ENCODE data around the gene CAV1.
"Not testable (repeated sequence)": the region's sequence is repeated elsewhere in the genome, so short reads cannot be mapped to it uniquely, and the experiment has no call there.

Gene CAV1

GRCh38 chr7:116524609-116525297, at the start of gene CAV1:
Gene CAV1 (plus strand): TSS chr7:116525036. CDS start chr7:116525063, 27 bp downstream.
- peak; percentile 92 for DNase-seq (ENCODE audit: low spot score)

DNA sequence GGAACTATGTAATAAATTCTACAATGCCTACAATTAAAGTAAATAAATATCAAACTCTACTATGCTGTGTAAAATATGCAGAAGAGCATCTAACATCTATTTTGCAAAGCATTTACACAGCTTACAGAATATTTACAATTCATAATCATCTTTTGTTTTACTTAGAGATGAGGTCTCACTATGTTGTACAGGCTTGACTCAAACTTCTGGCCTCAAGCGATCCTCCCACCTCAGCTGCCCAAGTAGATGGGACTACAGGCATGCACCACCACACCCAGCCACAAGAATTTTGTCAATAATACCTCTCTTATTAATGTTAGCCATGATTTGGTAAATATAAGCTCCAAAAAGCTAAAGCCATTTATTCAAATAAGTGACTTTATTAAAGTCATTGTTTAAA, 47.2 kb upstream of the CAV1 start:
- no peak for DNase-seq (ENCODE audit: low spot score)

GRCh38 chr7:116478834-116479233, 46.0 kb upstream of the CAV1 start:
- no peak for DNase-seq (ENCODE audit: low spot score)

GRCh38 chr7:116483271-116483942, 41.4 kb upstream of the CAV1 start:
- DNase-seq (ENCODE audit: low spot score) = no peak

- not testable (repeated sequence) for DNase-seq (ENCODE audit: low spot score)
These were observed 40.4 kb upstream of the CAV1 start for GRCh38 chr7:116484389-116484788.

DNA sequence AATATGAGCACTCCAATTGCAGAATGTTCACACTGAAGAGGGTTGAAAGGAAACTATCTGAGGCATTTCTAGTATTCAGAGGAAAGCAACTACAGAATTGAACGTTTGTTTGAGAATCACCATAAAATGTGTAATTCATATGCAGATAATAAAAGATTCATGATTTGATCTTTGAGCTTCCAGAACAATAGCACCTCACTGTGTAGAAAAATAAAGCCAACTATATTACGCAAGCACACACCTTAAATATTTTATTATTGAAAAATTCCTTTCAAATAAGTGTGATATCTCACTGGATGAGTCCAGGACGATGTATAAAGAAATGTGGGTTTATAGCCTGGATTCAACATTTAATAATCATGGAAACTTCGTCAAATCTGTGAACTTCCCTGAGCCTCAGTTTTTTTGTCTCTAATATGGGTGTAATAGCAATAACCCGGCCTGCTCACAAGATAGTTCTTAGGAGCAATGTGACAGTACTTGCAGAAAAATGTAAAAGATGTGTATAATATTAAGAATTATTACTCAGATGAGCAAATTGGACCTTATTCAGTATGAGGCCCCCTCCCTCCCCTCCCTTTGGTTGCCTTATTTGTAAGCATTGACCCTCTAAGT, 36.8 kb upstream of the CAV1 start:
- no peak for DNase-seq (ENCODE audit: low spot score)

GRCh38 chr7:116490351-116490750, 34.5 kb upstream of the CAV1 start:
- DNase-seq (ENCODE audit: low spot score) = no peak

GRCh38 chr7:116491887-116492653, 32.8 kb upstream of the CAV1 start:
- DNase-seq (ENCODE audit: low spot score) = no peak

- DNase-seq (ENCODE audit: low spot score) = no peak
These were observed 32.2 kb upstream of the CAV1 start for GRCh38 chr7:116492654-116493109.

- DNase-seq (ENCODE audit: low spot score) = no peak
These were observed 31.4 kb upstream of the CAV1 start for GRCh38 chr7:116493449-116493848.

DNA sequence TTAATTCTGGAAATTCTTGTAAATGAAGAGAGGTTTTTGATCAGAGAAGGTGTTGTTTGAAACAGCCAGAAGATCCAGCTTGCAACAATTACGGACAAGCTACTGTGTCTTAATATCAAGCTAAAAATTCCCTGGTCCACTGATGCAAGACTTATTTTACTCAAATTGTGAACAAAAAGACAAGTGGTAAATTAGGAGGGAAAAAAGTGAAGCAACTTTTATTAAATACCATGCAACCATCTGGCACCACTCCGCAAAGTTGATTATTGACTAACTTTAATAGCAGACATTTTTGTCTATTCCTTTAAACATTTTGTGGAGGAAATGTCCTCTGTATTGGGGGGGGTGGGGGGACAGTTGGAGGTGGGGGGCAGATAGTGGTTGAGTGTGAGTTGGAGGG, 30.4 kb upstream of the CAV1 start:
- no peak for DNase-seq (ENCODE audit: low spot score)

DNA sequence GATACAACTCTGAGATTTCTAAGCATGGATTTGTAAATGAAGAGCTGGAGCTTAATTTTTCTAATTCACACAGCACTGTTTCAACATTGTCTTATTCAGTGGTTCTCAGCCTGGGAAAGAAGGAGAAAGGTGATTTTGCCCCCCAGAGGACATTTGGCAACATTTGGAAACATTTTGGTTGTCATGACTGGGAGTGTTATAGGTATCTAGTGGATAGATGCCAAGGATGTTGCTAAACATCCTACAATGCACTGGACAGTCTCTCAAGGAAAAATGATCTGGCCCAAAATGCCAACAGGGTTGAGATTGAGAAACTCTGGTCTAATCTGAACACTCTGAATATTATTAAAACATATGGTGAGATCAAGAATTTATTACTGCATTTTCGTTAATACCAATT, 29.1 kb upstream of the CAV1 start:
- DNase-seq (ENCODE audit: low spot score) = no peak

GRCh38 chr7:116496653-116497052, 28.2 kb upstream of the CAV1 start:
- DNase-seq (ENCODE audit: low spot score) = no peak

DNA sequence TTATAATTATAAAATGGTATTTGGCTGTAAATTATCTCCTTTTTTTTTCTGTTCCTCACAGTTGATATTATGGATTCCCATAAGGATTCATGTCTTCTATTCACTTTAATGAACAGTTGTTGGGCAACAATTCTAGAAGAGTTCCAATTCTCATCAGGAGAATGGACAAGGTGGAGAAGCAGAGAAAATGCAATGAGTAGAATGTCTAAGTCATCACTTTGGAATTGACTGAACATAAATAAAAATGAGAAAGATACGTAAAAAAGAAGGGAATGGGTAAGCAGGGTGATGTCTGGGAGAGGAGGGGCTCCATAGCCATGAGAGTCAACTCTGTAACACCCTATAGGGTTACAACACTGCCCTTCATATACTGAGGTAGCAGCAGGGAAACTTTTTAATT, 27.1 kb upstream of the CAV1 start:
- DNase-seq (ENCODE audit: low spot score) = no peak

GRCh38 chr7:116499168-116500077, 25.4 kb upstream of the CAV1 start, which contains the start of gene CAV2:
Gene CAV2 (plus strand): TSS chr7:116499738. CDS start chr7:116499782, 44 bp downstream.
- DNase-seq (ENCODE audit: low spot score) = peak; percentile 89

DNA sequence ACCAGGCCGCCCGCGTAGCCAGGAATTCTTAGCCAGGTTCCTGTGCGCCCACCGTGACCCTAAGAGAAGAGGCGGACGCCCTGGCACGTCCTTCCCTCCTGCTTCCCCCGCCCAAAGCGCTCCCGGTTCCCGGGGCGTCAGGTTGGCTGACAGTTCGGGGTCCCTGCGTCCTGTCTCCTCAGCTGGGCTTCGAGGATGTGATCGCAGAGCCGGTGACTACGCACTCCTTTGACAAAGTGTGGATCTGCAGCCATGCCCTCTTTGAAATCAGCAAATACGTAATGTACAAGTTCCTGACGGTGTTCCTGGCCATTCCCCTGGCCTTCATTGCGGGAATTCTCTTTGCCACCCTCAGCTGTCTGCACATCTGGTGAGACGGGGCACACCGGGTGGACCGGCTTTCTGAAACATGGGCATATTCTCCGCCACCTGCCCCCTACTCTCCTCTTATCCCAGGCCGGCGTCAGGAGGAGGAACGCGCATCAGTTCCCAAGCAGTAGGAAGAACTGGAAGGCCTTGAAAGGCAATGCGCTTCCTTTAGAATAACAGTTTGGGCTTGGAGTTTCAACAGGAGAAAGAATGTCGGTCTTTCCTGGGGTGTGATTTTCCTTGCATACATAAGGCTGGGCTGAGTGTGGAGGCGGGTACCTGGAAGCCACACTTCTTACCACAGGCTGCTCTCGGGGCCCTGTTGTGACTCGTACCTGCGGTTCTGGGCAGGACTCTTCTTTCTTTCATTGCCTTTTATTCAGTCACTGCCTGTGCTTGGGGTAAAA, 24.6 kb upstream of the CAV1 start:
- DNase-seq (ENCODE audit: low spot score) = peak; percentile 65

GRCh38 chr7:116501425-116502167, 23.2 kb upstream of the CAV1 start:
- DNase-seq (ENCODE audit: low spot score) = peak; percentile 54

DNA sequence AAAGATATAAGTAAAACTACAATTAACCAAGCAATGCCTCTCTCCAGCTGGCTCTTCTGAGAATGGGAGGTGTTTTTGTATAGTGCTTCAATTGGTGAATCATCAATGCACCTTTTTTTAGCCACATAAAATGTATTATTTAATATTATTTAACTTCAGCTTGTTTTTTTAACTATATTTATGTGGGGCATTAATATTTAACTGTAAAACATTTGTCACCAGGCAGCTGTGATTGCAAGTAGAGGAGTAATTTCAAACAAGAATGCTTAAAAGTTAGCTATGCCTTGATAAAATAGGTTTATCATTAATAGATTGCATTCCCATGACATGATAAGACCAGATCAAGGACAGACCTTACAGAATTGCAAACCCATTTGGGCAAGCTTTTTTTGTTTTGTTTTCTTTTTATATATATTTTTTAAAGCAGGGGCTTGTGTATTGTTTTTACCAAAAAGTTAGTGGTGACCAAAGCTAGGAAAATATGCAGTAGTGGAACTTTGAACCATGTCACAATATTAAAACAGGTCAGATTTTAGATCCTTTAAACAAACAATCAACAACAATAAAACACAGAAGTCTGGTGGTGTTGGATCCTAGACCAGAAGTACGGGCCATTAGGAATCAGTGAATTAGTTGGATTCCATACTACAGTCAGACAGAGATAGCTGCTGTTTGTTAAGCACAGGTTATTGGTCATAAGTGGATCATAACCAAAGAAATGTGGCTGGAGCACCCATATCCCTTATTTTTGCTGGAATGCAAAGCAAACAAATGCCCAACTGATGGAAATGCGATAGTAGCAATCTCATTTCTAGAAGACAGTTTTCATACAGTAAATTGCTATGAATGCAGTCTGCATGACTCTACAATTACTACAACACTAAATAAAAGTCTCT, 22.4 kb upstream of the CAV1 start:
- no peak for DNase-seq (ENCODE audit: low spot score)

- DNase-seq (ENCODE audit: low spot score) = no peak
These were observed 21.0 kb upstream of the CAV1 start for GRCh38 chr7:116503835-116504234.

All from LoVo (cell line).